Measurements from ENCODE around the gene NPY5R.

Gene NPY5R

GRCh38 chr4:163385466-163385865 lies 41.8 kb downstream of the NPY5R start:
- no peak for DNase-seq

- DNase-seq, result no peak
Measured at GRCh38 chr4:163391756-163392155, 48.1 kb downstream of the NPY5R start.

GRCh38 chr4:163392328-163392727 lies 48.6 kb downstream of the NPY5R start:
- DNase-seq, result no peak

- DNase-seq, result no peak
Measured at GRCh38 chr4:163393471-163393870, 49.8 kb downstream of the NPY5R start.

GRCh38 chr4:163395055-163395454 lies 51.4 kb downstream of the NPY5R start:
- DNase-seq, result no peak

GRCh38 chr4:163395758-163396157 lies 52.1 kb downstream of the NPY5R start:
- no peak for DNase-seq

- no peak for DNase-seq
Measured at GRCh38 chr4:163398238-163398637, 54.5 kb downstream of the NPY5R start.

GRCh38 chr4:163400911-163401310 lies 57.2 kb downstream of the NPY5R start:
- DNase-seq, result no peak
